GM18907 (cell line): ENCODE measurements around the gene INO80.

Source experiments
- ATAC-seq: cut with Tn5 transposase; IDR thresholded peaks from one replicate; pipeline ENCODE4 v1.9.1; 2021; ENCODE audit warnings: mild to moderate bottlenecking, moderate library complexity; ENCODE audit not compliant: unreplicated experiment

INO80 gene

GRCh38 chr15:41048852-41049251 lies 67.2 kb downstream of the INO80 start:
- ATAC-seq, result no peak

GRCh38 chr15:41048397-41048796 lies 67.7 kb downstream of the INO80 start:
- ATAC-seq, result no peak

GRCh38 chr15:41047474-41047873 lies 68.6 kb downstream of the INO80 start:
- ATAC-seq, result no peak

GRCh38 chr15:41043276-41043951 lies 72.7 kb downstream of the INO80 start:
- ATAC-seq, result no peak

GRCh38 chr15:41042851-41043250 lies 73.2 kb downstream of the INO80 start:
- ATAC-seq, result no peak

- ATAC-seq, result no peak
These were observed 77.0 kb downstream of the INO80 start for GRCh38 chr15:41039121-41039520.

- no peak for ATAC-seq
These were observed 84.1 kb downstream of the INO80 start for GRCh38 chr15:41032079-41032328.

GRCh38 chr15:41031232-41032078 lies 84.6 kb downstream of the INO80 start:
- no peak for ATAC-seq

GRCh38 chr15:41028853-41029252 lies 87.2 kb downstream of the INO80 start:
- ATAC-seq, result no peak

GRCh38 chr15:41025393-41025792 lies 90.7 kb downstream of the INO80 start:
- no peak for ATAC-seq

GRCh38 chr15:41024885-41025284 lies 91.2 kb downstream of the INO80 start:
- ATAC-seq, result no peak

GRCh38 chr15:41024131-41024530 lies 91.9 kb downstream of the INO80 start:
- no peak for ATAC-seq

- ATAC-seq, result peak; percentile 40
These were observed 93.5 kb downstream of the INO80 start for GRCh38 chr15:41022487-41023090.

- ATAC-seq, result no peak
These were observed 95.3 kb downstream of the INO80 start for GRCh38 chr15:41020829-41021228.

GRCh38 chr15:41020311-41020710 lies 95.8 kb downstream of the INO80 start:
- no peak for ATAC-seq

- ATAC-seq, result no peak
These were observed 96.9 kb downstream of the INO80 start for GRCh38 chr15:41019174-41019573.

GRCh38 chr15:41018534-41018933 lies 97.5 kb downstream of the INO80 start:
- no peak for ATAC-seq

GRCh38 chr15:41017066-41017735 lies 98.9 kb downstream of the INO80 start:
- no peak for ATAC-seq

GRCh38 chr15:41013691-41014414 lies 102.2 kb downstream of the INO80 start:
- no peak for ATAC-seq

GRCh38 chr15:41011055-41011815 lies 104.8 kb downstream of the INO80 start:
- no peak for ATAC-seq
